PC-9 (cell line): ENCODE results near the gene VASP. TPM values are rescaled to one million over a fixed set of nuclear protein-coding genes. Genes with fewer than 3 reads are reported as not detected.
A peak's percentile ranks its signal among the peaks of the same experiment; 100 is the strongest.

Experiments used
- BruUV-seq: library from RNA; stranded (reverse); fragments of 400-500 nt; replicated peaks from 2 replicates; lab custom pipeline; 2021; lab: Mats Ljungman, UMichigan
- CTCF ChIA-PET: fragments of 300-600 bp; sonication (Branson Sonifier 250); formaldehyde crosslinking; loops from one replicate; lab custom pipeline; 2022; ENCODE audit warnings: antibody characterized with exemption; lab: Charles Lee
- POLR2A ChIA-PET: fragments of 300-600 bp; sonication (Branson Sonifier 250); formaldehyde crosslinking; loops from one replicate; lab custom pipeline; 2022; ENCODE audit warnings: antibody characterized with exemption; ENCODE audit not compliant: unreplicated experiment; lab: Charles Lee
- DNase-seq, 2 experiments: peaks; one replicate each; pipeline versions ENCODE4 v3.0.0 to v3.0.0-alpha.2; 2015 to 2022; ENCODE audit warnings: mixed read lengths in 1 of 2
- H2AFZ ChIP-seq: fragments of 200-600 bp; sonication (generic); 2 replicates; pipeline ENCODE4 v1.8.1; 2017; ENCODE audit warnings: antibody characterized with exemption
- H3F3A ChIP-seq: fragments of 200-600 bp; sonication (generic); 2 replicates; pipeline ENCODE4 v1.8.1; 2017; ENCODE audit warnings: antibody characterized with exemption, mild to moderate bottlenecking, low read depth; ENCODE audit not compliant: insufficient read depth
- H3K27ac ChIP-seq: fragments of 200-600 bp; sonication (generic); 2 replicates; pipeline ENCODE4 v1.6.1; 2016; ENCODE audit warnings: mixed run types
- H3K27me3 ChIP-seq: fragments of 200-600 bp; sonication (generic); 2 replicates; pipeline ENCODE4 v1.6.1; 2016; ENCODE audit warnings: low read depth, mixed run types; ENCODE audit not compliant: insufficient read depth
- H3K36me3 ChIP-seq: fragments of 200-600 bp; sonication (generic); 2 replicates; pipeline ENCODE4 v1.6.1; 2016; ENCODE audit warnings: low read depth, mixed run types
- H3K4me1 ChIP-seq: fragments of 200-600 bp; sonication (generic); replicated peaks from 2 replicates; pipeline ENCODE4 v1.6.1; 2016; ENCODE audit warnings: mixed run types; ENCODE audit not compliant: insufficient read depth
- H3K4me2 ChIP-seq: fragments of 200-600 bp; sonication (generic); 2 replicates; pipeline ENCODE4 v1.6.1; 2017; ENCODE audit warnings: mixed run types
- H3K4me3 ChIP-seq: fragments of 200-600 bp; sonication (generic); 2 replicates; pipeline ENCODE4 v1.6.1; 2016; ENCODE audit warnings: mixed run types
- H3K79me2 ChIP-seq: fragments of 200-600 bp; sonication (generic); 2 replicates; pipeline ENCODE4 v1.6.1; 2017; ENCODE audit warnings: low read depth, mixed run types
- H3K9me2 ChIP-seq: fragments of 200-600 bp; sonication (generic); 2 replicates; pipeline ENCODE4 v1.8.1; 2017; ENCODE audit warnings: mild to moderate bottlenecking; ENCODE audit not compliant: insufficient read depth
- H3K9me3 ChIP-seq: fragments of 200-600 bp; sonication (generic); 2 replicates; pipeline ENCODE4 v1.8.1; 2016; ENCODE audit warnings: low read depth; ENCODE audit not compliant: insufficient read depth
- H4K20me1 ChIP-seq: fragments of 200-600 bp; sonication (generic); 2 replicates; pipeline ENCODE4 v1.8.1; 2017; ENCODE audit not compliant: insufficient read depth
- CTCF ChIP-seq: fragments of 200-600 bp; sonication (generic); conservative IDR thresholded peaks from 2 replicates; pipeline ENCODE4 v1.6.1; 2017; ENCODE audit warnings: mixed run types, antibody characterized with exemption, mild to moderate bottlenecking, moderate library complexity
- EZH2 ChIP-seq: fragments of 200-600 bp; sonication (generic); IDR thresholded peaks from 2 replicates; pipeline ENCODE4 v1.8.0; 2017; ENCODE audit warnings: antibody characterized with exemption, low read depth
- intact Hi-C: fragments of 100-400 bp; cut with micrococcal nuclease; formaldehyde crosslinking; loops from one replicate; pipeline ENCODE4 v1.10.0; 2022; ENCODE audit not compliant: unreplicated experiment
- total RNA-seq: library from RNA; stranded (reverse); gene quantifications from 2 replicates; pipeline ENCODE4 v1.2.3, GENCODE V29; 2021

The VASP gene
- total RNA-seq, 1 experiment from 2014 or later, result 123 TPM

GRCh38 chr19:45464852-45465441 lies 42.3 kb upstream of the VASP start:
- Histone ChIP-seq H3K9me2 (no peaks in the 10 kb centered on the region), H3K27me3 (no peaks in the 10 kb centered on the region), H3K4me1 (peaks cover 10% of the 10 kb centered on the region; the same call in 1 of the 2 replicates), H3K36me3 (no peaks in the 10 kb centered on the region), H3K9me3 (no peaks in the 10 kb centered on the region), H3K4me3 (no peak overlapping the region), H4K20me1 (no peaks in the 10 kb centered on the region; the same call in 1 of the 2 replicates), H3K4me2 (no peak overlapping the region), H3F3A (peaks cover 32% of the 10 kb centered on the region; the same call in 1 of the 2 replicates), H2AFZ (no peak overlapping the region), H3K27ac (no peak overlapping the region), H3K79me2 (no peaks in the 10 kb centered on the region)
- intact Hi-C loops, result no loop called here
- no TSS peak for BruUV-seq
- ChIA-PET CTCF (no interaction called here), POLR2A (no interaction called here)
- DNase-seq, result no peak
- TF ChIP-seq EZH2 (no peak), CTCF (no peak)

- Histone ChIP-seq H3F3A (peaks cover 52% of the 10 kb centered on the region; the same call in 1 of the 2 replicates), H3K4me3 (peak overlapping the region; percentile 82), H3K36me3 (no peaks in the 10 kb centered on the region), H2AFZ (peak overlapping the region; percentile 81), H3K4me2 (peak overlapping the region; percentile 100), H3K9me2 (no peaks in the 10 kb centered on the region), H4K20me1 (no peaks in the 10 kb centered on the region; the same call in 1 of the 2 replicates), H3K79me2 (no peaks in the 10 kb centered on the region), H3K27ac (no peak overlapping the region), H3K4me1 (peaks cover 19% of the 10 kb centered on the region), H3K9me3 (no peaks in the 10 kb centered on the region), H3K27me3 (no peaks in the 10 kb centered on the region)
- CTCF ChIA-PET, result interaction anchor here (0.6 to 1.3 kb wide), 4 partner anchors 10 to 28 kb away, joined by 3 to 11 read pairs (median 6); no protein-coding TSS in a partner anchor
- POLR2A ChIA-PET, result interaction anchor here (0.6 to 1.5 kb wide), 11 partner anchors 11 to 512 kb away, joined by 3 to 64 read pairs (median 8); partner anchors contain the start of genes CLPTM1 and RTN2
- intact Hi-C loops, result loop anchor here (1.0 kb wide), 2 partner anchors 12 to 17 kb away; no protein-coding TSS in a partner anchor
- TF ChIP-seq EZH2, result no peak
- TF ChIP-seq CTCF, result no peak
- DNase-seq, result no peak
- TSS peak; percentile 34 for BruUV-seq
Measured at GRCh38 chr19:45467115-45467455, 40.2 kb upstream of the VASP start.

- Histone ChIP-seq H3K27ac (peak within 1 kb of the TSS; percentile 49), H3K4me2 (peak within 1 kb of the TSS; percentile 100), H3K27me3 (no peaks in the 10 kb centered on the region), H3K4me1 (peaks cover 19% of the 10 kb centered on the region), H3K9me2 (no peaks in the 10 kb centered on the region), H3K36me3 (no peaks in the 10 kb centered on the region), H4K20me1 (no peaks in the 10 kb centered on the region; the same call in 1 of the 2 replicates), H3F3A (peaks cover 55% of the 10 kb centered on the region; the same call in 1 of the 2 replicates), H3K4me3 (peak within 1 kb of the TSS; percentile 82), H3K79me2 (no peaks in the 10 kb centered on the region), H2AFZ (peak within 1 kb of the TSS; percentile 81), H3K9me3 (no peaks in the 10 kb centered on the region)
- no TSS peak for BruUV-seq
- TF ChIP-seq EZH2 (no peak), CTCF (no peak)
- ChIA-PET CTCF (interaction anchor here (1.1 to 1.3 kb wide), 2 partner anchors 11 to 28 kb away, joined by 3 to 11 read pairs; no protein-coding TSS in a partner anchor), POLR2A (interaction anchor here (0.6 to 1.5 kb wide), 15 partner anchors 11 to 1702 kb away, joined by 3 to 64 read pairs (median 5); partner anchors contain the start of genes AP2S1, CLPTM1 and SNRPD2)
- peak; percentile 86 to 93 for DNase-seq
- intact Hi-C loops, result loop anchor here (1.0 to 2.0 kb wide), 3 partner anchors 12 to 25 kb away; no protein-coding TSS in a partner anchor
Measured at GRCh38 chr19:45467456-45468158, 39.7 kb upstream of the VASP start, which contains the start of gene FOSB. FOSB (plus strand) TSS chr19:45467996; CDS start chr19:45468587, 591 bp downstream.
